Activated naive CD8-positive, alpha-beta T cell treated with anti-CD3 and anti-CD28 coated beads, Interleukin-2, amount 50 U/mL, for 24 hours (primary cell): ENCODE data around the gene CRMP1.

Experiments
- ATAC-seq: fragments of 150-1000 bp; cut with Tn5 transposase; one replicate; pipeline ENCODE4 v1.10.0; 2021
- DNase-seq: peaks from one replicate; pipeline ENCODE4 v3.0.0; 2021
- H3K27ac Mint-ChIP-seq: one replicate; pipeline ENCODE4 v1.8.0; 2021; ENCODE audit warnings: mild to moderate bottlenecking, mixed read lengths
- H3K27me3 Mint-ChIP-seq: one replicate; pipeline ENCODE4 v1.8.0; 2021; ENCODE audit warnings: mixed read lengths
- H3K36me3 Mint-ChIP-seq: one replicate; pipeline ENCODE4 v1.8.0; 2021; ENCODE audit warnings: low read depth, mixed read lengths
- H3K4me1 Mint-ChIP-seq: one replicate; pipeline ENCODE4 v1.8.0; 2021; ENCODE audit warnings: mixed read lengths
- H3K4me3 Mint-ChIP-seq: one replicate; pipeline ENCODE4 v1.8.0; 2021; ENCODE audit warnings: mild to moderate bottlenecking, moderate library complexity, mixed read lengths
- H3K9me3 Mint-ChIP-seq: one replicate; pipeline ENCODE4 v1.8.0; 2021; ENCODE audit warnings: mixed read lengths

CRMP1 gene

DNA sequence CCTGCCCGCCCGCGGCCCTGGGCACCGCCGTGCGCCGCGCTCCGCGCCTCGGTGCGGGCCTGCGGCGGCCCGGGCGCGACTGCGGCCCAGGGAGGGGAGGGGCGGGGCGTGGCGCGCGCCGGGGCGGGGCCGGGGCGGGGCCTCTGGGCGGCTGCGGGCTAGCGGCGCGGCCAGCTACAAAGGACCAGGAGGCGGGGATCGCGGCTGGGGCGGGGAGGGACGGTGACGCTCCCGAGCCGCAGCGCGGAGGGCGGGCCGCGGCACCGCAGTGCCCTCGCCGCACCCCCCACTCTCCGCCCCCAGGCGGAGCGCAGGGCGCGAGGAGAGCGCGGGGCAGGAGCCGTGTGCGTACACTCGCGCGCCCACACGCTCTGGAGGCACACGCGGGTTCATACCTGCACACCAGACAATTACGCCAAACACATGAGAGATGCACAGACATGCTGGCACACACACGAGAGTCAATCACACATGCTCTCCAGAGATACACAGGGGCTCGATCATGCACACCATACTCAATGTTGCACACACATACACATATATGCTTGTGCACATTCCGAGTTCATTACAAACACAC lies at the start of gene CRMP1:
CRMP1 (minus strand) TSS at position 83 of the 577 bp plus-strand sequence. CDS start 117 bp downstream, outside the sequence.
- Mint-ChIP-seq H3K27me3 (peaks cover 54% of the 10 kb centered on the region), H3K36me3 (peaks cover 4% of the 10 kb centered on the region), H3K4me3 (no peak within 1 kb of the TSS), H3K27ac (no peak within 1 kb of the TSS), H3K4me1 (peaks cover 5% of the 10 kb centered on the region), H3K9me3 (no peaks in the 10 kb centered on the region)
- DNase-seq (no peak), ATAC-seq (no peak)

GRCh38 chr4:5941601-5942000 lies 48.7 kb upstream of the CRMP1 start:
- H3K27ac Mint-ChIP-seq: no peak overlapping the region
- no peaks in the 10 kb centered on the region for H3K9me3 Mint-ChIP-seq
- ATAC-seq (no peak), DNase-seq (no peak)
- no peaks in the 10 kb centered on the region for H3K4me1 Mint-ChIP-seq
- H3K27me3 Mint-ChIP-seq: no peaks in the 10 kb centered on the region
- no peaks in the 10 kb centered on the region for H3K36me3 Mint-ChIP-seq
- H3K4me3 Mint-ChIP-seq: no peak overlapping the region

DNA sequence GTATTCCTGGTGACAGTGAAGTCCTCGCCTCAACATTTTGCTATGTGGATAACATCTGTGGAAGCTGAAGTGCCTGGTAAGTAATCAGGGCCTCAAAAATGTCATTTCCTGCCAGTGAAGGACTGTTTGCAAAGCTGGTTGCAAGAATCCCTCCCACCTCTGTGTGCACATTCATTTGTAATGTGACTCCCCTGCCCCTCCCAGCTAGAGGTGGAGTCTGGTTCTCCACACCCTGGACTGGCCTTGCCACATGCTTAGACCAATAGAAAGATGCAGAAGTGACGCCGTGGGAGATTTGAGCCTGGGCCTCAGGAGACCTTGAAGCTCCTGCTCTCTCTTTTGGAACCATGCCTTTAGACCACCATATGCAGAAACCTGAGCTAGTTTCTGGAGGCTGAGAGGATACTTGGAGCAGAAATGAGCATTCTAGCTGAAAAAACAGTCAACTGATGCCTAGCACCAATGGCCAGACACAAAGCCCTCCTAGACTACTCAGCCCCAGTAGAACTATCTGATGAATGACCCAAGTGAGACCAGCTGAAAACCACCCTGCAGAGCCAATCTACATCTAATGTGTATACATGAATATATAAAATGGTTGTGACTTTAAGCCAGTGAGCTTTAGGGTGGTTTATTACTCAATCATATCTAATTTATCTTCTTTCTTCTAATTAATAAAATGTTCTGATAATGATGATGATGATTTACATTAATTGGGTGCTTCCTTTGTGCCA lies 47.8 kb upstream of the CRMP1 start:
- Mint-ChIP-seq H3K27me3 (no peaks in the 10 kb centered on the region), H3K4me1 (no peaks in the 10 kb centered on the region), H3K9me3 (no peaks in the 10 kb centered on the region), H3K36me3 (no peaks in the 10 kb centered on the region), H3K27ac (no peak overlapping the region), H3K4me3 (no peak overlapping the region)
- DNase-seq (no peak), ATAC-seq (no peak)

GRCh38 chr4:5933996-5934831 lies 41.3 kb upstream of the CRMP1 start:
- ATAC-seq: no peak
- H3K27me3 Mint-ChIP-seq: no peaks in the 10 kb centered on the region
- no peak for DNase-seq
- H3K36me3 Mint-ChIP-seq: no peaks in the 10 kb centered on the region
- no peak overlapping the region for H3K27ac Mint-ChIP-seq
- no peak overlapping the region for H3K4me3 Mint-ChIP-seq
- no peaks in the 10 kb centered on the region for H3K4me1 Mint-ChIP-seq
- H3K9me3 Mint-ChIP-seq: no peaks in the 10 kb centered on the region

GRCh38 chr4:5933116-5933515 lies 40.2 kb upstream of the CRMP1 start:
- no peaks in the 10 kb centered on the region for H3K27me3 Mint-ChIP-seq
- ATAC-seq: no peak
- H3K36me3 Mint-ChIP-seq: no peaks in the 10 kb centered on the region
- no peak overlapping the region for H3K27ac Mint-ChIP-seq
- no peak for DNase-seq
- no peak overlapping the region for H3K4me3 Mint-ChIP-seq
- no peaks in the 10 kb centered on the region for H3K4me1 Mint-ChIP-seq
- no peaks in the 10 kb centered on the region for H3K9me3 Mint-ChIP-seq

- H3K27me3 Mint-ChIP-seq: no peaks in the 10 kb centered on the region
- H3K27ac Mint-ChIP-seq: no peak overlapping the region
- H3K4me1 Mint-ChIP-seq: no peaks in the 10 kb centered on the region
- H3K36me3 Mint-ChIP-seq: no peaks in the 10 kb centered on the region
- no peaks in the 10 kb centered on the region for H3K9me3 Mint-ChIP-seq
- DNase-seq (no peak), ATAC-seq (no peak)
- H3K4me3 Mint-ChIP-seq: no peak overlapping the region
These were observed 39.2 kb upstream of the CRMP1 start for GRCh38 chr4:5932035-5932568.

- no peak overlapping the region for H3K4me3 Mint-ChIP-seq
- ATAC-seq (no peak), DNase-seq (no peak)
- H3K27me3 Mint-ChIP-seq: no peaks in the 10 kb centered on the region
- H3K4me1 Mint-ChIP-seq: no peaks in the 10 kb centered on the region
- no peak overlapping the region for H3K27ac Mint-ChIP-seq
- no peaks in the 10 kb centered on the region for H3K9me3 Mint-ChIP-seq
- H3K36me3 Mint-ChIP-seq: no peaks in the 10 kb centered on the region
These were observed 38.6 kb upstream of the CRMP1 start for GRCh38 chr4:5931526-5931925.

GRCh38 chr4:5930876-5931275 lies 38.0 kb upstream of the CRMP1 start:
- no peaks in the 10 kb centered on the region for H3K4me1 Mint-ChIP-seq
- no peak overlapping the region for H3K4me3 Mint-ChIP-seq
- no peak for DNase-seq
- H3K9me3 Mint-ChIP-seq: no peaks in the 10 kb centered on the region
- H3K36me3 Mint-ChIP-seq: no peaks in the 10 kb centered on the region
- H3K27ac Mint-ChIP-seq: no peak overlapping the region
- ATAC-seq: no peak
- no peaks in the 10 kb centered on the region for H3K27me3 Mint-ChIP-seq

DNA sequence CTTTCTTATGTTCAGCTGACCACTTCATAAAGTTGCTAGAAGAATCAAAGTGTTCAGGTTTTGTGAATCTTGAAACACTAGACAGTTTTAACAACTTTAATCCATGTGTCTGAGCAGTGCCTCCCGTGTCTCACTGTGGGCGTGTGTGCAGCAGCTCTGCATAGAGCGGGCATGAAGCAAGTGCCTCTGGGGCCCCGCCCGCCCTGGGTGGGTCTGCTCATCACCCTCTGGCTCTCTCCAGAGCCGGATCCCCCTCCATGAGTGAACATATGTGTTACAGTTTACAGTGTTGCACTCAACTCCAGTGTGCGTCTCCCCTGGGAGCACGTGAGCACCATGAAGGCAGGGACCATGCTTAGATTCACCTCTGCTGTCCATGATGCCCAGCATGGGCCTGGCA lies 37.6 kb upstream of the CRMP1 start:
- Mint-ChIP-seq H3K4me3 (no peak overlapping the region), H3K27ac (no peak overlapping the region)
- no peak for ATAC-seq

DNA sequence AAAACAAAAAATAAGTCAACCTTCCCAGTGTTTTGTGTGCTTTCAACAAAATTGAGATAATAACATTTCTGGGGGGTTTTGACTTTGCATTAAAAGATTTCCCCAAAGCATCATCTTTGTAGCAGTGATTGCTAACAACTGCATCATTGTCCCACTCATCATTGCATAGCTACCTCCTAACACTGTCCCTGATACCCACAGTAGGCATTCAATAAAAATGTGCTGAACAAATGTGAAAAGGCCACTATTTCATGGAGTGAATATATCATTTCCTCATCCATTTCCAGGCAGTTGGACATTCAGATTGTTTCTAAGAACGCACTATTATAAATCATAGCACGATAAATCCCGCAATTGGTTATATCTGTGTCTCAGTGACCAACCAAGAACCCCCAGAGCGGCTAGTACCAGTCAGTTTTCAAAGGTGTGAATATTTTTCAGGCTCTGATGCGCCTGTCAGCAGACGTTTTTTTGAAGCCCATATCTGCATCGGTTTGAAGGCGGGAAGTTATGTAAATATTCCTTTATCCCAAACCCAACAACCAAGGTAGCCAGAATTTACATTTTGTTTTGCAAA lies 36.0 kb upstream of the CRMP1 start:
- ATAC-seq (no peak), DNase-seq (no peak)
- H3K27ac Mint-ChIP-seq: no peak overlapping the region
- H3K36me3 Mint-ChIP-seq: no peaks in the 10 kb centered on the region
- no peaks in the 10 kb centered on the region for H3K27me3 Mint-ChIP-seq
- H3K4me3 Mint-ChIP-seq: no peak overlapping the region
- no peaks in the 10 kb centered on the region for H3K4me1 Mint-ChIP-seq
- H3K9me3 Mint-ChIP-seq: no peaks in the 10 kb centered on the region

More for the DNA sequence above, 37.6 kb upstream of the CRMP1 start:
- no peaks in the 10 kb centered on the region for H3K4me1 Mint-ChIP-seq
- DNase-seq: no peak
- no peaks in the 10 kb centered on the region for H3K36me3 Mint-ChIP-seq
- H3K9me3 Mint-ChIP-seq: no peaks in the 10 kb centered on the region
- H3K27me3 Mint-ChIP-seq: no peaks in the 10 kb centered on the region

GRCh38 chr4:5928274-5928673 lies 35.4 kb upstream of the CRMP1 start:
- DNase-seq (no peak), ATAC-seq (no peak)
- no peak overlapping the region for H3K4me3 Mint-ChIP-seq

GRCh38 chr4:5927747-5928146 lies 34.9 kb upstream of the CRMP1 start:
- Mint-ChIP-seq H3K4me1 (no peaks in the 10 kb centered on the region), H3K27me3 (peaks cover 1% of the 10 kb centered on the region), H3K9me3 (no peaks in the 10 kb centered on the region), H3K36me3 (no peaks in the 10 kb centered on the region), H3K27ac (no peak overlapping the region), H3K4me3 (no peak overlapping the region)
- no peak for ATAC-seq
- no peak for DNase-seq

More at GRCh38 chr4:5928274-5928673, 35.4 kb upstream of the CRMP1 start:
- Mint-ChIP-seq H3K4me1 (no peaks in the 10 kb centered on the region), H3K27ac (no peak overlapping the region), H3K36me3 (no peaks in the 10 kb centered on the region), H3K27me3 (no peaks in the 10 kb centered on the region), H3K9me3 (no peaks in the 10 kb centered on the region)

DNA sequence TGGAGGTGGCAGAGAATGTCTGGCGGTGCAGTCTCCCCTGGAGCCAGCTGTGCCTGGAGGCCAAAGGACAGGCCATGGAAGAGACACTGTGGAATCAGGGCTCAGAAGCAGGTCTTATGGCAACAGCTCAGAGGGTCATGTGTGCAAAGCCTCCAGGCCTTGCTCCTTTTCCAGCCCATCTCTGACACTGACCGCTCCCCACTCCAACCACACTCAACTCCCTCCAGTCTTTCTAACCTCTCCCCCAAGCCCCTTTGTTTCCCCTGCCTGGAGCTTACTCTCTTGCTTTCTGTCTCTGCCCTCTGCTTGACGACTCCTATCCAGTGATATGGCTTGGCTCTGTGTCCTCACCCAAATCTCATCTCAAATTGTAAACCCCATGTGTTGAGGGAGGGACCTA lies 34.2 kb upstream of the CRMP1 start:
- Mint-ChIP-seq H3K4me1 (no peaks in the 10 kb centered on the region), H3K27me3 (peaks cover 2% of the 10 kb centered on the region), H3K27ac (no peak overlapping the region), H3K9me3 (no peaks in the 10 kb centered on the region), H3K36me3 (no peaks in the 10 kb centered on the region), H3K4me3 (no peak overlapping the region)
- ATAC-seq (no peak), DNase-seq (no peak)

DNA sequence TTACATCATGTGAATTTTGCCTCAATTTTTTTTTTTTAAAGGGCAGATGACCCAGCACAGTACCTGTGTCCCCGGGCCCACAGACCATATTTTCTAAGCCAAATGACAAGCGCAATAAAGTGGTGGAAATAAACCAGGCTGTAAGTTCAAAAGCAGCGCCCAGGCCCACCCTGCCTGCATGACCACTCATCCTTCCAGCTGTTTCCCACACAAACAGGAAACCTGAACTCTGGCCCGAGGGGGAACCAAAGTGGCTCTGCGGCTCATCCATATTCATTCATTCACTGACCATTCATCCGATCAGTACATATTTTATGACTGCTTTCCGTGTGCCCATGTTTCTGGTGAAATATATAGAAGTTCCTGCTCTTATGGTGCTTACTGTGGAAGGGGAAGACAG lies 33.7 kb upstream of the CRMP1 start:
- peaks cover 2% of the 10 kb centered on the region for H3K27me3 Mint-ChIP-seq
- DNase-seq: no peak
- ATAC-seq: no peak
- H3K9me3 Mint-ChIP-seq: no peaks in the 10 kb centered on the region
- no peaks in the 10 kb centered on the region for H3K4me1 Mint-ChIP-seq
- H3K27ac Mint-ChIP-seq: no peak overlapping the region
- no peaks in the 10 kb centered on the region for H3K36me3 Mint-ChIP-seq
- H3K4me3 Mint-ChIP-seq: no peak overlapping the region
